GM21619 (cell line): ENCODE data around the gene PIGN.

Source experiments
- ATAC-seq: cut with Tn5 transposase; IDR thresholded peaks from one replicate; pipeline ENCODE4 v1.9.1; 2021; ENCODE audit not compliant: unreplicated experiment

The PIGN gene

GRCh38 chr18:62018759-62019041 is 168.2 kb downstream of the PIGN start:
- ATAC-seq: no peak

GRCh38 chr18:62018034-62018758 is 168.7 kb downstream of the PIGN start:
- no peak for ATAC-seq

GRCh38 chr18:62017618-62018017 is 169.2 kb downstream of the PIGN start:
- ATAC-seq: no peak

GRCh38 chr18:62011416-62011815 is 175.4 kb downstream of the PIGN start:
- ATAC-seq: no peak

- no peak for ATAC-seq
Measured at GRCh38 chr18:62009521-62009920, 177.3 kb downstream of the PIGN start.

GRCh38 chr18:62001396-62001795 is 185.5 kb downstream of the PIGN start:
- no peak for ATAC-seq

- ATAC-seq: no peak
Measured at GRCh38 chr18:61998957-61999356, 187.9 kb downstream of the PIGN start.

- ATAC-seq: no peak
Measured at GRCh38 chr18:61998335-61998734, 188.5 kb downstream of the PIGN start.

- ATAC-seq: no peak
Measured at GRCh38 chr18:61995618-61996017, 191.2 kb downstream of the PIGN start.

- no peak for ATAC-seq
Measured at GRCh38 chr18:61993831-61994230, 193.0 kb downstream of the PIGN start.

- ATAC-seq: no peak
Measured at GRCh38 chr18:61992923-61993322, 193.9 kb downstream of the PIGN start.

GRCh38 chr18:61992285-61992684 is 194.6 kb downstream of the PIGN start:
- no peak for ATAC-seq

- ATAC-seq: no peak
Measured at GRCh38 chr18:61991836-61992235, 195.0 kb downstream of the PIGN start.

GRCh38 chr18:61991201-61991600 is 195.7 kb downstream of the PIGN start:
- no peak for ATAC-seq
